T-helper 2 cell treated with Interferon-gamma antibody and Interleukin-4, amounts not matched to agents 5 μg/mL and 100 μg/mL, for 36 hours (primary cell): Measurements from ENCODE around the gene HMCN1.
A peak's percentile ranks its signal among the peaks of the same experiment; 100 is the strongest.

Source experiments
- DNase-seq: peaks from one replicate; pipeline ENCODE4 v3.0.0; 2021; ENCODE audit warnings: low spot score
- H3K27ac Mint-ChIP-seq: one replicate; pipeline ENCODE4 v1.8.0; 2021; ENCODE audit warnings: mild to moderate bottlenecking, mixed read lengths
- H3K27me3 Mint-ChIP-seq: one replicate; pipeline ENCODE4 v1.8.0; 2021; ENCODE audit warnings: low read depth, mixed read lengths
- H3K36me3 Mint-ChIP-seq: one replicate; pipeline ENCODE4 v1.8.0; 2021; ENCODE audit warnings: low read depth, mixed read lengths
- H3K4me1 Mint-ChIP-seq: one replicate; pipeline ENCODE4 v1.8.0; 2021; ENCODE audit warnings: low read depth, mixed read lengths
- H3K4me3 Mint-ChIP-seq: one replicate; pipeline ENCODE4 v1.8.0; 2022; ENCODE audit warnings: mild to moderate bottlenecking, moderate library complexity, mixed read lengths
- H3K9me3 Mint-ChIP-seq: one replicate; pipeline ENCODE4 v1.8.0; 2021; ENCODE audit warnings: mixed read lengths

The HMCN1 gene

GRCh38 chr1:185971688-185972087 lies 237.5 kb downstream of the HMCN1 start:
- no peaks in the 10 kb centered on the region for H3K36me3 Mint-ChIP-seq
- peaks cover 6% of the 10 kb centered on the region for H3K27me3 Mint-ChIP-seq
- H3K4me1 Mint-ChIP-seq = no peaks in the 10 kb centered on the region
- no peak overlapping the region for H3K4me3 Mint-ChIP-seq
- DNase-seq = no peak
- H3K27ac Mint-ChIP-seq = no peak overlapping the region
- no peaks in the 10 kb centered on the region for H3K9me3 Mint-ChIP-seq

- H3K27ac Mint-ChIP-seq = no peak overlapping the region
- H3K9me3 Mint-ChIP-seq = no peaks in the 10 kb centered on the region
- no peaks in the 10 kb centered on the region for H3K4me1 Mint-ChIP-seq
- DNase-seq = no peak
- no peaks in the 10 kb centered on the region for H3K36me3 Mint-ChIP-seq
- H3K4me3 Mint-ChIP-seq = no peak overlapping the region
- H3K27me3 Mint-ChIP-seq = peaks cover 6% of the 10 kb centered on the region
Measured at GRCh38 chr1:185972096-185972850, 238.1 kb downstream of the HMCN1 start.

GRCh38 chr1:185973645-185974044 lies 239.5 kb downstream of the HMCN1 start:
- no peak for DNase-seq
- Mint-ChIP-seq H3K4me1 (no peaks in the 10 kb centered on the region), H3K4me3 (no peak overlapping the region), H3K9me3 (no peaks in the 10 kb centered on the region), H3K27ac (no peak overlapping the region), H3K36me3 (no peaks in the 10 kb centered on the region), H3K27me3 (peaks cover 6% of the 10 kb centered on the region)

GRCh38 chr1:185974367-185975170 lies 240.4 kb downstream of the HMCN1 start:
- H3K27me3 Mint-ChIP-seq = peaks cover 2% of the 10 kb centered on the region
- no peaks in the 10 kb centered on the region for H3K9me3 Mint-ChIP-seq
- H3K27ac Mint-ChIP-seq = no peak overlapping the region
- no peaks in the 10 kb centered on the region for H3K4me1 Mint-ChIP-seq
- H3K4me3 Mint-ChIP-seq = no peak overlapping the region
- no peak for DNase-seq
- no peaks in the 10 kb centered on the region for H3K36me3 Mint-ChIP-seq

- H3K27ac Mint-ChIP-seq = no peak overlapping the region
- no peaks in the 10 kb centered on the region for H3K27me3 Mint-ChIP-seq
- no peak overlapping the region for H3K4me3 Mint-ChIP-seq
- H3K9me3 Mint-ChIP-seq = no peaks in the 10 kb centered on the region
- no peaks in the 10 kb centered on the region for H3K4me1 Mint-ChIP-seq
- H3K36me3 Mint-ChIP-seq = no peaks in the 10 kb centered on the region
- no peak for DNase-seq
Measured at GRCh38 chr1:185980891-185981290, 246.7 kb downstream of the HMCN1 start.

- Mint-ChIP-seq H3K36me3 (no peaks in the 10 kb centered on the region), H3K27me3 (no peaks in the 10 kb centered on the region), H3K4me1 (peaks cover 3% of the 10 kb centered on the region), H3K4me3 (no peak overlapping the region), H3K9me3 (no peaks in the 10 kb centered on the region), H3K27ac (no peak overlapping the region)
- DNase-seq = no peak
Measured at GRCh38 chr1:185984113-185984836, 250.1 kb downstream of the HMCN1 start.

- Mint-ChIP-seq H3K36me3 (no peaks in the 10 kb centered on the region), H3K4me1 (peaks cover 3% of the 10 kb centered on the region), H3K27ac (no peak overlapping the region), H3K9me3 (no peaks in the 10 kb centered on the region), H3K4me3 (peak overlapping the region; percentile 37), H3K27me3 (no peaks in the 10 kb centered on the region)
- DNase-seq = no peak
Measured at GRCh38 chr1:185987611-185988321, 253.6 kb downstream of the HMCN1 start.

GRCh38 chr1:185990565-185990964 lies 256.4 kb downstream of the HMCN1 start:
- H3K27ac Mint-ChIP-seq = no peak overlapping the region

GRCh38 chr1:185991266-185991665 lies 257.1 kb downstream of the HMCN1 start:
- no peaks in the 10 kb centered on the region for H3K36me3 Mint-ChIP-seq
- no peaks in the 10 kb centered on the region for H3K9me3 Mint-ChIP-seq
- no peak overlapping the region for H3K27ac Mint-ChIP-seq
- no peak overlapping the region for H3K4me3 Mint-ChIP-seq
- H3K27me3 Mint-ChIP-seq = no peaks in the 10 kb centered on the region
- DNase-seq = no peak
- H3K4me1 Mint-ChIP-seq = peaks cover 3% of the 10 kb centered on the region

More at GRCh38 chr1:185990565-185990964, 256.4 kb downstream of the HMCN1 start:
- DNase-seq = no peak
- Mint-ChIP-seq H3K27me3 (no peaks in the 10 kb centered on the region), H3K36me3 (no peaks in the 10 kb centered on the region), H3K9me3 (no peaks in the 10 kb centered on the region), H3K4me1 (peaks cover 3% of the 10 kb centered on the region), H3K4me3 (no peak overlapping the region)

GRCh38 chr1:185996211-185996610 lies 262.0 kb downstream of the HMCN1 start:
- no peaks in the 10 kb centered on the region for H3K4me1 Mint-ChIP-seq
- no peak overlapping the region for H3K27ac Mint-ChIP-seq
- no peak overlapping the region for H3K4me3 Mint-ChIP-seq
- no peaks in the 10 kb centered on the region for H3K27me3 Mint-ChIP-seq
- no peak for DNase-seq
- H3K36me3 Mint-ChIP-seq = no peaks in the 10 kb centered on the region
- H3K9me3 Mint-ChIP-seq = no peaks in the 10 kb centered on the region

GRCh38 chr1:185998391-185998790 lies 264.2 kb downstream of the HMCN1 start:
- no peak overlapping the region for H3K27ac Mint-ChIP-seq

GRCh38 chr1:186002406-186002805 lies 268.2 kb downstream of the HMCN1 start:
- Mint-ChIP-seq H3K9me3 (no peaks in the 10 kb centered on the region), H3K27me3 (no peaks in the 10 kb centered on the region), H3K4me1 (no peaks in the 10 kb centered on the region), H3K36me3 (no peaks in the 10 kb centered on the region), H3K27ac (no peak overlapping the region), H3K4me3 (no peak overlapping the region)
- DNase-seq = no peak

More at GRCh38 chr1:185998391-185998790, 264.2 kb downstream of the HMCN1 start:
- no peaks in the 10 kb centered on the region for H3K9me3 Mint-ChIP-seq
- H3K36me3 Mint-ChIP-seq = no peaks in the 10 kb centered on the region
- no peak for DNase-seq
- H3K4me3 Mint-ChIP-seq = no peak overlapping the region
- H3K4me1 Mint-ChIP-seq = no peaks in the 10 kb centered on the region
- H3K27me3 Mint-ChIP-seq = no peaks in the 10 kb centered on the region

- H3K9me3 Mint-ChIP-seq = no peaks in the 10 kb centered on the region
- no peak overlapping the region for H3K4me3 Mint-ChIP-seq
- H3K36me3 Mint-ChIP-seq = no peaks in the 10 kb centered on the region
- DNase-seq = no peak
- no peaks in the 10 kb centered on the region for H3K4me1 Mint-ChIP-seq
- H3K27ac Mint-ChIP-seq = no peak overlapping the region
- no peaks in the 10 kb centered on the region for H3K27me3 Mint-ChIP-seq
Measured at GRCh38 chr1:186009039-186009737, 275.0 kb downstream of the HMCN1 start.
